ENCODE results near the gene TBC1D3B.
"Not testable (repeated sequence)": the region's sequence is repeated elsewhere in the genome, so short reads cannot be mapped to it uniquely, and the experiment has no call there.

DNA sequence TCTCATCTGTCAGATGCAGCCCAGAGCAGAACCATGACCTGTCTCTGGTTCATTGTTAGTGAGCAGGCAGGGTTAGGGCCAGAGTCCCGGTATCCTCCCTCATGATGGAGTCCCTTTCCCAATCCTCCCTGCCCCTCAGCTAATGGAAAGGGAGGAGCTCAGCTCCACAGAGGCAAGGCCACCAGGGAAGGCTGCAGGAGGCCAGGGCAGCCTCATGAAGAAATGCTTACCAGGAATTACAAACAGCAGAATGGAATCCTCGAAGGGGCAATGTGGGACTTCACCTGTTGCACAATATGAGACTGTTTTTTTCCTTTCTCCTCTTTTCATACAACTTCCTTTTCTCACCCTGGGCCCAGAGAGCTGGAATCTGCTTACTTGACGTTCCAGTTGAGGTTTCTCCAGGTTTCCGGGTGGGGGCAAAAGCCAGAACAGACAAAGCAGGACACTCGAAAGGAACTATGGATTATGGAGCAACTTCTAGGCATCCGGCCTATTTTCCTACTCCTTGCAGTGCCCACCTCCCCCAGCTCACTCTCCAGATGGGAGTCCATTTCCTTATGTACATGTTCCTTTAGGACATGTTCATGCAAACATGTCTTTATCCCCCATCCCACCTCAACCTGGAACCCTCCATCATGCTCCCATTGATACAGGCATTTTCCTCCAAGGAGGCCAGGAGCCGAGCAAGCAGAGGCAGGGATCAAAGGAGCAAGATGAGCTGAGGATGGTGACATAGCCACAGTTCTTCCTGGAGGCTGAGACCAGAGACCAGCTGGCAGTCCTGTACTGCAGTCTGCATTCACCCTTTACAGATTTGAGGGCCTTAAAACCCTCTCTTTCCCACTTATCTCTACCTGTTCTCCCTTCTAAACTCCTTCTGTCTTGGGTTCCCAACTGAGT is 39.2 kb upstream of the TBC1D3B start:
- TF ChIP-seq, protein P1, sequence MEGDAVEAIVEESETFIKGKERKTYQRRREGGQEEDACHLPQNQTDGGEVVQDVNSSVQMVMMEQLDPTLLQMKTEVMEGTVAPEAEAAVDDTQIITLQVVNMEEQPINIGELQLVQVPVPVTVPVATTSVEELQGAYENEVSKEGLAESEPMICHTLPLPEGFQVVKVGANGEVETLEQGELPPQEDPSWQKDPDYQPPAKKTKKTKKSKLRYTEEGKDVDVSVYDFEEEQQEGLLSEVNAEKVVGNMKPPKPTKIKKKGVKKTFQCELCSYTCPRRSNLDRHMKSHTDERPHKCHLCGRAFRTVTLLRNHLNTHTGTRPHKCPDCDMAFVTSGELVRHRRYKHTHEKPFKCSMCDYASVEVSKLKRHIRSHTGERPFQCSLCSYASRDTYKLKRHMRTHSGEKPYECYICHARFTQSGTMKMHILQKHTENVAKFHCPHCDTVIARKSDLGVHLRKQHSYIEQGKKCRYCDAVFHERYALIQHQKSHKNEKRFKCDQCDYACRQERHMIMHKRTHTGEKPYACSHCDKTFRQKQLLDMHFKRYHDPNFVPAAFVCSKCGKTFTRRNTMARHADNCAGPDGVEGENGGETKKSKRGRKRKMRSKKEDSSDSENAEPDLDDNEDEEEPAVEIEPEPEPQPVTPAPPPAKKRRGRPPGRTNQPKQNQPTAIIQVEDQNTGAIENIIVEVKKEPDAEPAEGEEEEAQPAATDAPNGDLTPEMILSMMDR (IDR thresholded peaks at IDR 0.05; ENCODE audit: low read depth, low read length, poor library complexity, severe bottlenecking): not testable (repeated sequence)
- not testable (repeated sequence) for TF ChIP-seq EZH2phosphoT487 (IDR thresholded peaks at IDR 0.05; ENCODE audit: borderline replicate concordance, low read length)

Data from DOHH2 (cell line).